HG02678 (cell line): ENCODE data around the gene PNMA8C.
"Not testable (repeated sequence)": the region's sequence is repeated elsewhere in the genome, so short reads cannot be mapped to it uniquely, and the experiment has no call there.

Experiments used
- ATAC-seq: cut with Tn5 transposase; IDR thresholded peaks from one replicate; pipeline ENCODE4 v1.9.1; 2021; ENCODE audit warnings: mild to moderate bottlenecking, moderate library complexity; ENCODE audit not compliant: unreplicated experiment

PNMA8C gene

GRCh38 chr19:46412650-46413261 lies 16.0 kb downstream of the PNMA8C start:
- ATAC-seq: no peak

DNA sequence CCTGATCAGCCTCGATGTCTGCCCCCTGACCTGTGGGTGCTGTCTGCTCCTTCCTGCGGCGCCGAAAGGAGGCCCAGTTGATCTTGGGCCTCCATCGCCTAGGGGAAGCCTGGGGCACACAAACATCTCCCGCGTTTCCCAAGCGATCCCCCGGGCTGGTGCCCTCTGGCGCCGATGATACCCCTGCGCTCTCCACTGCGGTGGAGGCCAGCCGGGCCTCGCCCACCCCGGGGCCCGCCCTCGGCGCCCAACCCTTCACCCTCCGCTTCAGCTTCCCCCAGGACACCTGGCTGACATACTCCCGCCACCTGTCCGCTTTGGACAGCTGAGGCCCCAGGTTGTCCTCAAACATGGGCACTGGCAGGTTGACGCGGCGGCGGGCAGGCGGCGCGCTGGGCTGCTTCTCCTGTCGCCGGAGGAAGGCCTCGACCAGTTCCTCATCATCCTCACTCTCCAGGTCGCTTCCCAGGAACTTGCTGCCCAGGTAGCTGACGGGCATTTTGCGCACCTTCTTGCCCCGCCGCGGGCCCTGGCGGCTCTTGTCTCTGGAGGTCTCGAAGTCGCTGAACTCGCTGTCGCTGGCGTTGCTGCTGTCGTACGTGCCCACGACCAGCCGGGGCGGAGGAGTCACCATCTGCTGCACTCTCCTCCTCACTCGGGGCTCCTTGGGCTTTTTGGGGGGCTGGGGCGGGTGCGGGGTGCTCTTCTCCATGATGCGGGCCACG lies 16.6 kb downstream of the PNMA8C start:
- no peak for ATAC-seq

DNA sequence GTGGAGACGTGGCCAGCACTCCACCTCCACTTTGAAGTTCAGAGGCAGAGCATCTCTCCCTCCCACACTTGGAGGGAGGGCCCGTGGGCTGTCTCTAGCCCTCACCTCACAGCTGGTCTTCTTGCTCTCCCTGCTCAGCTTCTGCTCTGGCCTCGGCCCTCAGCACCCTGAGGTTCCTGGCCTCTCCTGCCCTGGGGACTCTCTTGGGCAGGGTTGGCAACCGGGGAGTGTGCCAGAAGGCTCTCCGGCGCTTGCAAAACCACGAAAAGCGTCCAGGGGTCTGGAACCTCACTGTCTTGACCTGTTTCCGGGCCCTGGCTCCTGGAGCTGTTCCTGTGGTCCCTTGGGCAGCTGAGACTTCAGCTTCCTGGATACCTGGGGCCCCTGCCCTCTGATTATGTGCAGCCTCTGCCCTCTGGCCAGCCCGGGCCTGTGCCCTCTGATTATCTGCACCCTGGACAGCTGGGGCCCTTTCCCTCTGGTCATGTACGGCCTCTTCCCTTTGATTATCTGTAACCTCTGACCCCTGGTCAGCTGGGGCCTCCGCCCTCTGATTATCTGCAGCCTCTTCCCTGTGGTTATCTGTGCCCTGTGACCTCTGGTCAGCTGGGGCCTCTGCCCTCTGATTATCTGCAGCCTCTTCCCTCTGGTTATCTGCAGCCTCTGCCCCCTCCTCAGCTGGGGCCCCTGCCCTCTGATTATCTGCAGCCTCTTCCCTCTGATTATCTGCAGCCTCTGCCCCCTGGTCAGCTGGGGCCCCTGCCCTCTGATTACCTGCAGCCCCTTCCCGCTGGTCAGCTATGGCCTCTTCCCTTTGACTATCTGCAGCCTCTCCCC lies 17.4 kb downstream of the PNMA8C start:
- ATAC-seq: no peak

GRCh38 chr19:46410205-46411087 lies 18.3 kb downstream of the PNMA8C start:
- no peak for ATAC-seq

DNA sequence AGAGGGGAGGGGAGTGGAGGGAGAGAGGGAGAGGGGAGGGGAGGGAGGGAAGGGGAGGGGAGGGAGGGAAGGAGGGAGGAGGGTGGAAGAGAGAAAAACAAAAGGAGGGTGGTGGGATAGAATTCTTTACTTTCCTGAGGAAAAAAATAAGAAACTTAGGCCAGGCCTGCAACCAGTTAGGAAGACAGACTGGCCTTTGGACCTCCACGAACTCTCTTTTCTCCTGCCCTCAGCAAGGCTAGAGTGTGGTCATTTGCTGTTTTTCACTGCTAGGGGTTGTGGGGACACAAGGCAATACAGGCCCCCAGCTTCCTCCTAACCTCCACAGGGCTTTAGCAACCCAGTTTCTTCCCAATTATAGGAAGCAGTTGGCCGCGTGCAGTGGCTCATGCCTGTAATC lies 19.5 kb downstream of the PNMA8C start:
- no peak for ATAC-seq

GRCh38 chr19:46408664-46409039 lies 20.1 kb downstream of the PNMA8C start:
- ATAC-seq: no peak

DNA sequence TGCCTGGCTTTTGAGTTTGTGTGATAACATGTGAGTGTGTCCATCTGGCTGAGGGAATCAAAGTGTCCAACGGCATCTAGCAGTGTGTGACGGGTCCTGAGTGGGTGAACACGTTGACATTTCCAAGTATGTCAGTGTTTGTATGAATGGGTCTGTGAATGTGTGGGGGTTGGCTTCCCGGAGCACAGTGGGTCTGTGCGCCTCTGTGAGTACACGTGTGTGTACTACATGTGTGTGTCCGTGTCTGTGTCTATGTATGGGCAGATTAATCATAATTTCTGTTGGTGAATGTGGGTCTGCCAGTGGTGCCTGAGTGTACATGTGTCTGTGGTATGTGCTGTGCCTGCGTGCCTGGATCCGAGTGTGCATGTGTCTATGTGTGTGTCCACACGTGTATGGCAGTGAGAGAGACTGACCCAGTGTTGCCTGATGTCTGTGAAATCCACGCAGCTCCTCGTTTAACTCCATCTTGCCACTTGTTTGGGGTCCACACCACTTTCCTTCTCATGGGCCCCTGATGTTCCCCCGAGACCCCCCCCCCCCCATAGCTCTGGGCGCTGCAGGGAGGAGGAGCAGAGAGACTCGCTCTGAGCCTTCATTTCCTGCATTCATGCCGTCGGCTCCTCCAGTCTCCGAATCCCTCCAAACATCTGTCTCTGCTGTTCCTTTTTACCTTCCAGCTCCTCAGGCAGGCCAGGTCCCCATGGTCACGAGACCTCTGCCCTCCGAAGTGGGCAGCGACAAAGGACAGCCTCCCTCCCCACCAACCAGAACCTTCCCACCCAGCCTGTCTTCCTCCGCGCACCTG lies 20.7 kb downstream of the PNMA8C start:
- ATAC-seq: no peak

- ATAC-seq: no peak
These were observed 21.8 kb downstream of the PNMA8C start for GRCh38 chr19:46406976-46407375.

GRCh38 chr19:46404753-46405468 lies 23.8 kb downstream of the PNMA8C start:
- ATAC-seq: no peak

GRCh38 chr19:46404055-46404752 lies 24.5 kb downstream of the PNMA8C start:
- ATAC-seq: no peak

- no peak for ATAC-seq
These were observed 26.0 kb downstream of the PNMA8C start for GRCh38 chr19:46402725-46403124.

DNA sequence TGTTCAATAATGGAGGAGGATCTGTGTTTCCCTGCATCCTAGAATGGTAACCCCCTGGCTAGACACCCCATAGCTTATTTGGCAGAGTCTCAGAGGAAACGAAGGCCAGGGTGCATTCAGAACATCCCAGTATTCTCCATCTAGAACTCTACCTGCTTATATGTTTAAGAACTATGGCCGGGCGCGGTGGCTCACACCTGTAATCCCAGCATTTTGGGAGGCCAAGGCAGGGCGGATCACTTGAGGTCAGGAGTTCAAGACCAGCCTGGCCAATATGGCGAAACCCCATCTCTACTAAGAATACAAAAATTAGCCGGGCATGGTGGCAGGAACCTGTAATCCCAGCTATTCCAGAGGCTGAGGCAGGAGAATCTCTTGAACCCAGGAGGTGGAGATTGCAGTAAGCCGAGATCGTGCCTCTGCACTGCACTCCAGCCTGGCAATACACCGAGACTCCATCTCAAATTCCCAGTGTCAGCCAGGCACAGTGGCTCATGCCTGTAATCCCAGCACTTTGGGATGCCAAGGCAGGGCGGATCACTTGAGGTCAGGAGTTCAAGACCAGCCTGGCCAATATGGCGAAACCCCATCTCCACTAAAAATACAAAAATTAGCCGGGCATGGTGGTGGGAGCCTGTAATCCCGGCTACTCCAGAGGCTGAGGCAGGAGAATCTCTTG lies 30.8 kb downstream of the PNMA8C start:
- ATAC-seq: not testable (repeated sequence)

GRCh38 chr19:46394402-46394797 lies 34.3 kb downstream of the PNMA8C start:
- ATAC-seq: no peak

DNA sequence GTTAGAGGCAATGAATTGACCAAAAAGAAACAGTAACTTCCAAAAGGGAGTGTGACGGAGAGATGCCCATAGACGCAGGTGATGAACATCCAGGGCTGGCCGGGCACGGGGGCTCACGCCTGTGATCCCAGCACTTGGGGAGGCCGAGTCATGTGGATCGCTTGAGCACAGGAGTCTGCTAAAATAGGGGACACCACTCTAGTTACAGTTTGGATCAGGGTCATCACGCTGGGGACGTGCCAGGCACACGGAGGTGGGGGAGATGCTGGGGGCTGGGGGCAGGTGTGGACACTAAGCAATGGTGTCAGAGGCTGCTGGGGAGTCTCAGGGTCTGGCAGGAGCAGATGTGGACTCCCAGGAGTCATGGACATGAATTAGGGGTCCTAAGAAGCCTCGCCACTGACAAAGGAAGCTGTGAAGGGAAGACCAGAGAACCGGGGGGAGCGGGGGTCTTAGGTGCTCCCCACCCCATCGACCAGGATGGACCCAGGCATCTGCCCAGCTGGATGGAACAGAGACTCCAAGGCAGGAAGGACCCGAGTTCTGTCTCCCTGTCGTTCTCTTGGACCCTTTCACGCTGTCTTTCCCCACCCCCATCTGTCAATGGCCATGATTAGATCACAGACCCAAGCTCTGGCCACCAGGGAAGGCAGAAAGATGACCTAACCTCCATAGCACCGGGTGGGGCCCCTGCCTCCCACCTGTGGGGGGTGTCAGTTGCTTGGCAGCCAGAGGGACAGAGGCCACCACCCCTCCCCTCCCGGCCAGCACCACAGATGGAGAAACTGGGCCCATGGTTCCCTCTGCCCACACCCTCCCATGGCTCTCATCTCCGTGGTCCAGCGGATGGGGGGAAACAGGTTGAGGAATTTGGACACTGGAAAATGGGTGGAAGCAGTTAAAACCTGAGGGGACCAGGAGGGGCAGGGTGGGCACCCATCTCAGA lies 35.0 kb downstream of the PNMA8C start:
- no peak for ATAC-seq

- ATAC-seq: no peak
These were observed 35.9 kb downstream of the PNMA8C start for GRCh38 chr19:46392837-46393236.

DNA sequence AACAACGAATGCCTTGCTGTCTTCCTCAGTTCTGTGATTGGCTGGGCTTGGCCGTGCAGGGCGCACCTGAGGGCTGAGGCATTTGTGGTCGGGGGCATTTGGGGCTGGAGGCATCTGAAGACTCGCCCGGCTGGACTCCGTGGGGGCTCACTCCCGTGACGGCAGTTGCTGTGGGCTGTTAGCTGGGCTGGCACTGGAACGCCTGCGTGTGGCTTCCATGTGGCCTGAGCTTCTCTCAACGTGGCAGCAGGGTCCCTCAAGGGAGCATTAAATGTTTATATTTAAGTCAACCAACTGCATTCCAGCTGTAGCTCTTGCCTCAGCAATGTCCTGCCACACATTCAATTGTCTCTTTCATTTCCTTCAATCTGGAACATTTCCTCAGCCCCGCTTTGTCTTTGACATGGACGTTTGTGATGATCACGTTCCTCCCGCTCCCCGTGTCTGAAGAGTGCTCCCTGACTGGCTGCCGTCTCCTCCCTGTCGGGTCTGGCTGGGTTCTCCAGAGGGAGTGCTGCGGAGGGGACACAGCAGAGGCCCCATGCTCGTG lies 36.4 kb downstream of the PNMA8C start:
- ATAC-seq: no peak
